ENCODE results near the gene PAX5. TPM values are rescaled to one million over a fixed set of nuclear protein-coding genes. Genes with fewer than 3 reads are reported as not detected.

Gene PAX5
- total RNA-seq, 4 donors from 2014 or later = under 0.01 to 0.29 TPM; not detected in 2

- Histone ChIP-seq H3K4me1 (peaks cover 4 to 15% (median 6%) of the 10 kb centered on the region in 3 donors), H3K27me3 (peaks cover 0 to 1% (median 0%) of the 10 kb centered on the region in 4 donors), H3K27ac (no peak overlapping the region), H3K4me3 (no peak overlapping the region), H3K36me3 (no peaks in the 10 kb centered on the region), H3K9me3 (no peaks in the 10 kb centered on the region)
- no peak for DNase-seq
- TF ChIP-seq CTCF (IDR thresholded peaks at IDR 0.05) (no peak), POLR2A (IDR thresholded peaks at IDR 0.05) (no peak)
- intact Hi-C loops (cut with DNase I) = no loop called here
- 76 to 83% methylated on average over 2 to 4 of the region's 4 CpGs for WGBS, 2 donors
Observed at GRCh38 chr9:36971935-36972488, 62.1 kb downstream of the PAX5 start.

- Histone ChIP-seq H3K4me1 (no peaks in the 10 kb centered on the region), H3K27me3 (no peaks in the 10 kb centered on the region), H3K4me3 (no peak overlapping the region), H3K9me3 (no peaks in the 10 kb centered on the region), H3K27ac (no peak overlapping the region), H3K36me3 (no peaks in the 10 kb centered on the region)
- no peak for DNase-seq
- TF ChIP-seq POLR2A (IDR thresholded peaks at IDR 0.05) = no peak
- intact Hi-C loops (cut with DNase I) = no loop called here
- WGBS, 2 donors = 50 to 53% methylated on average over 8 to 9 of the region's 9 CpGs
Observed at GRCh38 chr9:36970007-36970888, 63.8 kb downstream of the PAX5 start.

GRCh38 chr9:36969216-36969771 is 64.8 kb downstream of the PAX5 start:
- TF ChIP-seq CTCF (IDR thresholded peaks at IDR 0.05) (no peak), POLR2A (IDR thresholded peaks at IDR 0.05) (no peak)
- no peaks in the 10 kb centered on the region for H3K4me1 ChIP-seq
- DNase-seq = no peak
- WGBS, 2 donors = 84 to 86% methylated on average over 4 to 6 of the region's 11 CpGs
- H3K9me3 ChIP-seq = no peaks in the 10 kb centered on the region
- intact Hi-C loops (cut with DNase I) = no loop called here
- H3K27ac ChIP-seq = no peak overlapping the region
- H3K36me3 ChIP-seq = no peaks in the 10 kb centered on the region
- H3K4me3 ChIP-seq = no peak overlapping the region
- no peaks in the 10 kb centered on the region for H3K27me3 ChIP-seq

GRCh38 chr9:36968574-36969215 is 65.4 kb downstream of the PAX5 start:
- no peaks in the 10 kb centered on the region for H3K36me3 ChIP-seq
- H3K27ac ChIP-seq = no peak overlapping the region
- H3K9me3 ChIP-seq = no peaks in the 10 kb centered on the region
- DNase-seq = no peak
- 81 to 90% methylated on average over 4 to 7 of the region's 7 CpGs for WGBS, 2 donors
- no peaks in the 10 kb centered on the region for H3K27me3 ChIP-seq
- H3K4me1 ChIP-seq = no peaks in the 10 kb centered on the region
- intact Hi-C loops (cut with DNase I) = no loop called here
- no peak overlapping the region for H3K4me3 ChIP-seq
- no peak for TF ChIP-seq CTCF (IDR thresholded peaks at IDR 0.05)
- TF ChIP-seq POLR2A (IDR thresholded peaks at IDR 0.05) = no peak

- TF ChIP-seq CTCF (IDR thresholded peaks at IDR 0.05) (no peak), POLR2A (IDR thresholded peaks at IDR 0.05) (no peak)
- Histone ChIP-seq H3K4me1 (no peaks in the 10 kb centered on the region), H3K4me3 (no peak overlapping the region), H3K36me3 (no peaks in the 10 kb centered on the region), H3K9me3 (no peaks in the 10 kb centered on the region), H3K27ac (no peak overlapping the region), H3K27me3 (no peaks in the 10 kb centered on the region)
- WGBS, 2 donors = 53 to 58% methylated on average over 4 to 5 of the region's 7 CpGs
- no peak for DNase-seq
- intact Hi-C loops (cut with DNase I) = no loop called here
Observed at GRCh38 chr9:36967997-36968396, 66.1 kb downstream of the PAX5 start.

Measured in esophagus squamous epithelium (tissue), 5 donors.